ENCODE measurements around the gene DHH. TPM values are rescaled to one million over a fixed set of nuclear protein-coding genes. Genes with fewer than 3 reads are reported as not detected.

The DHH gene
- total and polyA plus RNA-seq, 9 of the 15 experiments (the other 6 are each of a cell fraction or from before 2014, with no cell fraction given) = 0.07 to 2.6 (median 0.54) TPM

DNA sequence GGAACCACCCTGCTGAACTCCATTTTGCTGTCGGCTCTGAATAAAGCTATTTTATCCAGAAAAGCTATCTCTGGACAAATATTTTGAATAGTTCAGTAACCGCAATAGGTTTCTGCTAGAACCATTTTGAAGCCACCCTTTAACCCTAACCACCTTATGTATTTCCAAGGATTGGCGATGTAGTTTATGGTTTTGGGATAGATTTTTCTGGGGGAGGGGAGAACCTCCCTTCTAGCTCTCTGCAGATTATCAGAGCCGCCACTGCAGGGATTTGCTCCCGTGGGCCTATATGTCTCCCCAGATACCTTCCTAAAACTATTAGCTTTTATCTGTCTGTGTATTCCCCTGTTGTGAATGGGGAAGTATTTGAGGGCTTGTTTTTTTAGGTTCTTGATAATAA is 38.4 kb upstream of the DHH start (continued):
- TF ChIP-seq ILK (tag; IDR thresholded peaks at IDR 0.05; ENCODE audit: borderline replicate concordance, low read depth) = no peak
- no peak for TF ChIP-seq CHD4 (IDR thresholded peaks at IDR 0.05; ENCODE audit: insufficient read depth, insufficient replicate concordance, low read depth, low read length, poor library complexity, severe bottlenecking)
- peak; percentile 75 to 90 for TF ChIP-seq KDM1A (IDR thresholded peaks at IDR 0.05)
- TF ChIP-seq, protein P1, sequence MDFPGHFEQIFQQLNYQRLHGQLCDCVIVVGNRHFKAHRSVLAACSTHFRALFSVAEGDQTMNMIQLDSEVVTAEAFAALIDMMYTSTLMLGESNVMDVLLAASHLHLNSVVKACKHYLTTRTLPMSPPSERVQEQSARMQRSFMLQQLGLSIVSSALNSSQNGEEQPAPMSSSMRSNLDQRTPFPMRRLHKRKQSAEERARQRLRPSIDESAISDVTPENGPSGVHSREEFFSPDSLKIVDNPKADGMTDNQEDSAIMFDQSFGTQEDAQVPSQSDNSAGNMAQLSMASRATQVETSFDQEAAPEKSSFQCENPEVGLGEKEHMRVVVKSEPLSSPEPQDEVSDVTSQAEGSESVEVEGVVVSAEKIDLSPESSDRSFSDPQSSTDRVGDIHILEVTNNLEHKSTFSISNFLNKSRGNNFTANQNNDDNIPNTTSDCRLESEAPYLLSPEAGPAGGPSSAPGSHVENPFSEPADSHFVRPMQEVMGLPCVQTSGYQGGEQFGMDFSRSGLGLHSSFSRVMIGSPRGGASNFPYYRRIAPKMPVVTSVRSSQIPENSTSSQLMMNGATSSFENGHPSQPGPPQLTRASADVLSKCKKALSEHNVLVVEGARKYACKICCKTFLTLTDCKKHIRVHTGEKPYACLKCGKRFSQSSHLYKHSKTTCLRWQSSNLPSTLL (IDR thresholded peaks at IDR 0.05) = no peak
- TF ChIP-seq, protein P2, sequence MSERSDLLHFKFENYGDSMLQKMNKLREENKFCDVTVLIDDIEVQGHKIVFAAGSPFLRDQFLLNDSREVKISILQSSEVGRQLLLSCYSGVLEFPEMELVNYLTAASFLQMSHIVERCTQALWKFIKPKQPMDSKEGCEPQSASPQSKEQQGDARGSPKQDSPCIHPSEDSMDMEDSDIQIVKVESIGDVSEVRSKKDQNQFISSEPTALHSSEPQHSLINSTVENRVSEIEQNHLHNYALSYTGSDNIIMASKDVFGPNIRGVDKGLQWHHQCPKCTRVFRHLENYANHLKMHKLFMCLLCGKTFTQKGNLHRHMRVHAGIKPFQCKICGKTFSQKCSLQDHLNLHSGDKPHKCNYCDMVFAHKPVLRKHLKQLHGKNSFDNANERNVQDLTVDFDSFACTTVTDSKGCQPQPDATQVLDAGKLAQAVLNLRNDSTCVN (CRISPR knock-in tag; IDR thresholded peaks at IDR 0.05) = no peak
- TF ChIP-seq, protein P3, sequence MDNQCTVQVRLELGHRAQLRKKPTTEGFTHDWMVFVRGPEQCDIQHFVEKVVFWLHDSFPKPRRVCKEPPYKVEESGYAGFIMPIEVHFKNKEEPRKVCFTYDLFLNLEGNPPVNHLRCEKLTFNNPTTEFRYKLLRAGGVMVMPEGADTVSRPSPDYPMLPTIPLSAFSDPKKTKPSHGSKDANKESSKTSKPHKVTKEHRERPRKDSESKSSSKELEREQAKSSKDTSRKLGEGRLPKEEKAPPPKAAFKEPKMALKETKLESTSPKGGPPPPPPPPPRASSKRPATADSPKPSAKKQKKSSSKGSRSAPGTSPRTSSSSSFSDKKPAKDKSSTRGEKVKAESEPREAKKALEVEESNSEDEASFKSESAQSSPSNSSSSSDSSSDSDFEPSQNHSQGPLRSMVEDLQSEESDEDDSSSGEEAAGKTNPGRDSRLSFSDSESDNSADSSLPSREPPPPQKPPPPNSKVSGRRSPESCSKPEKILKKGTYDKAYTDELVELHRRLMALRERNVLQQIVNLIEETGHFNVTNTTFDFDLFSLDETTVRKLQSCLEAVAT (IDR thresholded peaks at IDR 0.05) = peak in 1 of 2 experiments; percentile 31; a peak in 1 of 4 replicates
- no peak for TF ChIP-seq EP400 (IDR thresholded peaks at IDR 0.05)
- TF ChIP-seq, protein P4, sequence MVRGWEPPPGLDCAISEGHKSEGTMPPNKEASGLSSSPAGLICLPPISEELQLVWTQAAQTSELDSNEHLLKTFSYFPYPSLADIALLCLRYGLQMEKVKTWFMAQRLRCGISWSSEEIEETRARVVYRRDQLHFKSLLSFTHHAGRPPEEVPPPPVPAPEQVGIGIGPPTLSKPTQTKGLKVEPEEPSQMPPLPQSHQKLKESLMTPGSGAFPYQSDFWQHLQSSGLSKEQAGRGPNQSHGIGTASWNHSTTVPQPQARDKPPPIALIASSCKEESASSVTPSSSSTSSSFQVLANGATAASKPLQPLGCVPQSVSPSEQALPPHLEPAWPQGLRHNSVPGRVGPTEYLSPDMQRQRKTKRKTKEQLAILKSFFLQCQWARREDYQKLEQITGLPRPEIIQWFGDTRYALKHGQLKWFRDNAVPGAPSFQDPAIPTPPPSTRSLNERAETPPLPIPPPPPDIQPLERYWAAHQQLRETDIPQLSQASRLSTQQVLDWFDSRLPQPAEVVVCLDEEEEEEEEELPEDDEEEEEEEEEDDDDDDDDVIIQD (CRISPR knock-in tag; IDR thresholded peaks at IDR 0.05) = no peak
- TF ChIP-seq PHF21A (IDR thresholded peaks at IDR 0.05; ENCODE audit: borderline replicate concordance, low read depth) = peak; percentile 41; the same call in 1 of the 2 replicates
- TF ChIP-seq, protein P5, sequence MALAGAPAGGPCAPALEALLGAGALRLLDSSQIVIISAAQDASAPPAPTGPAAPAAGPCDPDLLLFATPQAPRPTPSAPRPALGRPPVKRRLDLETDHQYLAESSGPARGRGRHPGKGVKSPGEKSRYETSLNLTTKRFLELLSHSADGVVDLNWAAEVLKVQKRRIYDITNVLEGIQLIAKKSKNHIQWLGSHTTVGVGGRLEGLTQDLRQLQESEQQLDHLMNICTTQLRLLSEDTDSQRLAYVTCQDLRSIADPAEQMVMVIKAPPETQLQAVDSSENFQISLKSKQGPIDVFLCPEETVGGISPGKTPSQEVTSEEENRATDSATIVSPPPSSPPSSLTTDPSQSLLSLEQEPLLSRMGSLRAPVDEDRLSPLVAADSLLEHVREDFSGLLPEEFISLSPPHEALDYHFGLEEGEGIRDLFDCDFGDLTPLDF (CRISPR knock-in tag; IDR thresholded peaks at IDR 0.05) = no peak
- peak; percentile 34; the same call in 1 of the 2 replicates for TF ChIP-seq TEAD4 (IDR thresholded peaks at IDR 0.05; ENCODE audit: low read length)
- TF ChIP-seq TEAD4 (CRISPR knock-in tag; IDR thresholded peaks at IDR 0.05; ENCODE audit: borderline replicate concordance) = no peak
- TF ChIP-seq PPARD (CRISPR knock-in tag; IDR thresholded peaks at IDR 0.05) = no peak
- TF ChIP-seq ZC3H4 (CRISPR knock-in tag; IDR thresholded peaks at IDR 0.05; ENCODE audit: borderline replicate concordance) = no peak
- no peak for TF ChIP-seq EZH2 (IDR thresholded peaks at IDR 0.05; ENCODE audit: borderline replicate concordance, low read depth, low read length)
- no peak for TF ChIP-seq TCF7 (IDR thresholded peaks at IDR 0.05; ENCODE audit: borderline replicate concordance)
- no peak for TF ChIP-seq PTBP1 (IDR thresholded peaks at IDR 0.05; ENCODE audit: low read depth, low read length)
- TF ChIP-seq YBX1 (IDR thresholded peaks at IDR 0.05) = no peak
- TF ChIP-seq ZNF239 (CRISPR knock-in tag; IDR thresholded peaks at IDR 0.05) = no peak
- TF ChIP-seq POLR2B (IDR thresholded peaks at IDR 0.05; ENCODE audit: low read depth, partially characterized antibody) = no peak
